Activated CD4-positive, alpha-beta T cell treated with anti-CD3 and anti-CD28 coated beads for 1 hour (primary cell): ENCODE measurements around the gene DNPEP.
"Not testable (repeated sequence)": the region's sequence is repeated elsewhere in the genome, so short reads cannot be mapped to it uniquely, and the experiment has no call there.

ENCODE experiments used
- DNase-seq: peaks from one replicate; pipeline ENCODE4 v3.0.0-alpha.2; 2020

The DNPEP gene

DNA sequence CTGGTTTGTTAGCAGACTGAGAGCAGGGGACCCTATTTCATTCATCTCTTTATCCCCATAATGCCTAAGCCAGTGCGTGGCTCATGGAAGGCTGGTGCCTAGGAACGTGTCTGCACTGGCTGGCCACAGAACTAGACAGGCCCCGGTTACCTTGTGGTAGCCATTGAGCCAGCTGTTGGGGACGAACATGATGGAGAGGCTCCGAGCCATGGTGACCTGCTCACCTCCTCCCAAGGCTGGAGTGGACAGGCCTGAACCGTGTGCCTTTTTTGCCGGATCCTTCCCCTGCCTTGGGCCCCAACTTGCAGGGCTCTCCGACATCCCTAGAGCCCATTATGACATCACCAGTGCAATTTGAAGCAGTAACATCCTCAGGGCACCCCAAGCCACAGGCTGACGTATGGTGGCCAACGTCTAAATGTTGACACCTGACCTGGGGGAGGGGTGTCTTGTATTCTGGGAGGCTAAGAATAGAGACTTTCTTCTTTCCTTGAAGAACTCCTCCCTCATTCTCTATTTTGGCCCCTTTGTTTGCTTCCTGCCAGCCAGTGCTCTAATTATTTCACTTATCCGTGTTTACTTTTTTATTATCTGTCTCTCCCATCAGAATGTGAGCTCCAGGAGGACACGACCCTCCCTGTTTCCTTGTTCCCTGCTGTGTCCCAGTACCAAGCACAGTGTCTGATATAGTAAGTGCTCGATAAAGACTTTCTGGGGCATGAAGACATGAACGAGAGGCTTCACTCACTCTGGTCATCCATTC, 12.2 kb upstream of the DNPEP start:
- no peak for DNase-seq

DNA sequence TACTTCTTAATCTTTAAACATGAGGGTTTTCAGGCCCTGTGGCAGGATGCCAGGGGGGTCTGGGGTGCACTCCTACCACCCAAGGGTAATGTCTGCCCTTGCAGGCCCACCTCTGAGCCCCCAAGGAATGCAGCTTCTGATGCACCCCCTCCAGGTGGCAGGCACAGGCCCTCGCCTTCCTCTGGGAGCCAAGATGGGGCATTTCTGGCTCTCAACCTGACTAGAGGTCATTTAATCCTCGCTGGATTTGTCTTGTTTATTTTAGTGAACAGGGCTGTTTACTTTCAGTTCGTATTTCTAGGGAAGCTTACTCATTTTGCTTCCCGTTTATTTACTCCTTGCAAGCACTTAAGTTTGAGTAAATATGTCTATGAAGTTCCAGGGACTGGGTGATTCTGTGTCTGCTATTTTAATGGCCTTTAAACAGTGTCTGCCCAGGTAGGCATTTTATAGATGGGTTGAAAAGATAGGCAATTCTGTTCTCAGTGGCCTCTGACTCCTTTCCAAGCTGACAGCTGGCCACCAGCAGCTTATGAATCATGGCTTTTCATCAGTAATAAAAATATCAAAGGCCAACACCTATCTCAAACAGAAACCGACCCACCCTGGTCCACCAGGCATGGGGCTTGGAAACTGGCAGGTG, 11.1 kb upstream of the DNPEP start:
- DNase-seq, result no peak

DNA sequence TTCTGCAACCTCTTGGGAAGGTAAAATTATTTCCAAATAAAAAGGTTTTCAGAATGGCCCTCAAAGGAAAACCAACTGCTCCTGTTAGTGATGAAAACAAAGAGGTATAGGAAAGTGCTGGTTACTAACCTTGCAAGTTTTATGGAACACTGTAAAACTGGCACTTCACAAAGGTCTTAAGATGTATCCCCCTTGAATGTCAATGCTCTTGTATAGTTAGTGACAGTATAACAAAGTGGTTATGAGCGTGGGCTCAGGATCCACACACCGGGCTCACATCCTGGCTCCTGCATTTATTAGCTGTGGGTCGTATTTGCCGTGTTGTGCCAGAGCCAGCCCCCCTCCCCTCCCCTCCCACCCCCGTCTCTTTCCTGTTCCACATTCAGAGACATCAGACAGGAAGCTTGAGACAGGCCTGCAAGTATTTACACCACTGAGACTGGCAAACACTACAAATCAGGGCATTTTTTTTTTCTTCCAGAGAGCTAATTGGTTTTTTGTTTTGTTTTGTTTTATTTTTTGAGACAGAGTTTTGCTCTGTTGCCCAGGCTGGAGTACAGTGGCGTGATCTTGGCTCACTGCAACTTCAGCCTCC, 9.2 kb upstream of the DNPEP start:
- no peak for DNase-seq

DNA sequence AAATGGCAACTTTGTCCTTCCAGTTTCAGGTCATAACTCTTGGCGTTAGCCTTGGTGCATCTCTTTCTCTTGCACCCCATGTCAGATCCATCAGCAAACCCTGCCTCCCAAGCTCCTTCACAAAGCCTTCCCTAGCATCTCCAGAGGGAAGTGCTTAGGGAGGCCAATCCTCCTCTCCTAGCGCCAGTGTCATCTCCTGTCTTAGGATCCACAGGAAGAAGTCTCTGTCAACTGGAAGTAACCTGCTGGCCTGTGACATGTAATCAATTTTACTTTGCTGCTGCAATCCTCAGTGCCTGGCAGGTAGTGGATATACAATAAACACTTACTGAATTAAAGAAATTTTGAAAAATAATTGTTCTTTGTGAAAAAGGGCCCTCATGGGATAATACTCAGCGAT, 7.9 kb upstream of the DNPEP start:
- DNase-seq, result no peak

DNA sequence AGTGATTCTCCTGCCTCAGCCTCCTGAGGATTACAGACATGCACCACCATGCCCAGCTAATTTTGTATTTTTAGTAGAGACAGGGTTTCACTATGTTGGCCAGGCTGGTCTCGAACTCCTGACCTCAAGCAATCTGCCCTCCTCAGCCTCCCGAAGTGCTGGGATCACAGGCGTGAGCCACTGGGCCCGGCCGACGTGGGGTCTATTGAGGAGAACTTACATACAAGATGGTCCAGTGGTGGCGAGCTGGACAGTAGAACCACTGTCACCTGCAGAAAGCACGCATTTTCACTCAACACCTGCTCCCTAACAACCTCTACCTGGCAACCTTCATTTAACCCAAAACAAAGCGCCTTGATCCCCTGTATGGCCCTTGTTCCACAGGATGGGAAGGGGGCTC, 7.3 kb upstream of the DNPEP start:
- DNase-seq, result not testable (repeated sequence)

DNA sequence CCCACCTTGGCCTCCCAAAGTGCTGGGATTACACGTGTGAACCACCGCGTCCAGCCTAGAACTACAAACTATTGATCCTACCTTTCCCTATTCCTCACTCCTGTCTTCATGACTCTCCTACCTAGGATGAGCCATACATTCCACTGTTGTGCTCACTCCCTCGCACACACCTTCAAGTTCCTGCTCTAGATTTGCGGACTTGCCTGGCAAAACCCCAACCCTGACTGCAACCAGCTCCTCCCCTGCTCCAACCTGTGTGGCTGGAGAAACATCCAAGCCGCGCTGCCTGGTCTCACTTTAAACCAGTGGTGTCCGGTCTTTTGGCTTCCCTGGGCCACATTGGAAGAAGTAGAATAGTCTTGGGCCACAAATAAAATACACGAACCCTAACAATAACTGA, 5.0 kb upstream of the DNPEP start:
- DNase-seq, result no peak

DNA sequence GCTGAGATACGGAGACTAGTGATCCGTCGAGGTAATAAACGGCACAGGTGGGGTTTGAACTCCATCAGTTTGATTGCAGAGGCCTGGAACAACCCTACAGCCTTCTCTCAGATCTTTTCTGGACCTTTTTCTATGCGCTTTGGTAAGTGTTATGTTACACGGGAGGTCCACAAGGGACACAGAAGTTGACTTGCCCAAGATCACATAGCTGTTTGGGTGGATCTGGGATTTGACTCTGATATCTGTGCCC, 1.1 kb upstream of the DNPEP start:
- DNase-seq, result no peak

DNA sequence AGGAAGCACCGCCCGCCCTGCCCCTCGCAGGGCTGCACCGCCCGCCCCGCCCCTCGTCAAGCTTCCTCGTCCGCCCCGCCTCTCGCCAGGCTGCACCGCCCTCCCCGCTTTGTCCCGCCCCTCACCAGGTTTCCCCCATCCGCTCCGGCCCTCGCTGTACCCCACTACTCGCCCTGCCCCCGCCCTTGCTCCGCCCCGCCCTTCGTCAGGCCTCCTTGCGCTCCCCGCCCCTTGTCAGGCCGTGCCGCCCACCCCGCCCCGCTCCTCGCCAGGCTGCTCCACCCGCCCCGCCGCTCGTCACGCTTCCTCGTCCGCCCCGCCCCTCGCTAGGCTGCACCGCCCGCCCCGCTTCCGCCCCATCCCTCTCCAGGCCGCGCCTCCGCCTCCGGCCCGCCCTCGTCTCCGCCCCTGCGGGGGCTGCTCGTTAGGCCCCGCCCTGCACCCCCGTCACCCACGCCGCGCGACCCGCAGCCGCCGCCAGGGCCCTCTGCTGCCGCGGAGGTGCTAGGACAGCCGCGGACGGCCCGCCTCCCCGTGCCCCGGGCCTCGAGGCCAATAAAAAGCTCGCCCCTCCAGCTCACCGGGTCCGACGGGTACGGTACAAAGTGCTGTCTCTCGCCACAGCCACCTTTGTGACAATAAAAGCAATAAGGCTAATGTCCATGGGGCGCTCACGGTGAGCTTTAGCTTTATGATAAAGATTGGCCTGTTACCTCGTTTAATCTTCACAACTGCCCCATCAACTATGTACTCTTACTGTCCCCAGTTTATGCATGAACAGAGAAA, 602 bp upstream of the DNPEP start:
- DNase-seq, result peak; percentile 99

DNA sequence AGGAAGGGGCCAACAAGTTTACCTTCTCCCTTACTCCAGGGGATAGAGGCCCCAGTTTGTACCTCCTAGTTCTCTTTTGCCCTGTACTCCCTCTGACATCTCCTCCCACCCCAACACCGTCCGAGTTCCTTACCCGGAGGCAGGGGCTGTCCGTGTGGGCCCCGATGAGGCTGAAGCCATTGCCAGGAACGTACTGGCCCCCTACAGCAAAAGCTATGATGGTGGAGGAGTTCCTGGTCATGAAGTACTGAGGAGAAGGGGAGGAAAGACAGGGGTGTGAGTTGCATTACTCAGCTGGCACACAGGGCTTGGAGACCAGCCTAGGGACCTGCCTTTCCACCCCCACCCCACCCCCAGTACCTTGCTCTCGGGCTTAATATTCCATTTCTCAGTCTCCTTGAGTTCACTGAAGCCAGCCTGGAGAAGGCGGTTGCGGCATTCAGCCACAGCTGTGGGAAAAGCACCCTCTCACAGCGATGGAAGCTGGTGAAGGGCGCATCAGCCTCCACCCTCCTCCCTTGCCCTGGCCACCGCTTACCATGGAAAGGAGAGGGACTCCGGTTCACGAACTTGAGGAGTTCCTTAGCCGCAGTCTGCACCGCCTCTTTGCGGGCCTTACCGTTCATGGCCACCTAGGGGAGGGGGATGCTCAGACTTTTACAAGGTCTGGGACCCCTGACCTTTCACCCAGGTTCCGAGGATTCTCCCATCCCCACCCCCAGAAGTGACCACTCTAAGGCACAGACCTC, 1.0 kb downstream of the DNPEP start:
- DNase-seq, result no peak

DNA sequence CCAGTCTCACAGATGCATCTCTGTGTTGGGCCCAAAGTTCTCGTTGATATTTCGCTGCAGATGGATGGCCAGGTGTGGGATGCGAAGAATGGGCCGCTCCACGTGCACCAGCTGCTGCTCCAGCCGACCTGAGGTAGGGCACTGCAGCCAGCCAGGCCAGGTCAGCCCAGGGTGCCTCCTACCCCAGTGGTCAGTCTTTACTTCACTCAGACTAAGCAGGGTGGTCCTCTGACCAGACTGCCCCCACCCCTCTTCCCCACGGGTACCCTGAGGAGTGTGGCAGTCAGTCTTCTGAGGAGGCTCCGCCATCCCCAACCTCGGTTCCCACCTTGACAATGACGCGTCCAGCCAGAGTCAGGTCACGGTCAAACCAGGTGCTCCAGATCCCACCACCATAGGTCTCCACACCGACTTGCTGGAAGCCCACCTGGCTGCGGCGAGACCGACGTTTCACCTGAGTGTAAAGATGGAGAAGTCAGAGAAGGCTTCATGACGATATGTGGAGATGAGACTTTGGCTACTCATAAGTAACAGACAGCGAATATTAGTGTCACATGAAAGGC, 1.7 kb downstream of the DNPEP start:
- DNase-seq, result no peak

DNA sequence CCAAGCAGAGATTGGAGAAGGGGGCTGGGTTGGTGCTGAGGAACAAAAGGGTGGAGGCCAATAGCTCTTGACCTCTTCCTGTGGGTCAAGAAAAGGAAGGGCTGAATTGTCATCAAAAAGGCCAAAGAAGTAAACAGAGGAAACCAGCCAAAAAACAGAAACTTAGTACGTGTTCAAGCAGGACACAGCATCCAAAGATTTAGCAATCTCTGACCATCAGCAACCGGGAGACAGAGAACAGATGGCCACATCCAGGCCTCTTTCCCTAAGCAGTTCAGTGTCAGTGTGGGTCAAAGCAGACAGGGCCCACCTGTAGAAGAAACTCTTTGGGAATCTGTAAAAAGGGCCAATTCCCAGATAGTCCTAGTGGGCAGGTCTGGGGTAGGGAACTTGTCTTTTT, 2.9 kb downstream of the DNPEP start:
- DNase-seq, result no peak

DNA sequence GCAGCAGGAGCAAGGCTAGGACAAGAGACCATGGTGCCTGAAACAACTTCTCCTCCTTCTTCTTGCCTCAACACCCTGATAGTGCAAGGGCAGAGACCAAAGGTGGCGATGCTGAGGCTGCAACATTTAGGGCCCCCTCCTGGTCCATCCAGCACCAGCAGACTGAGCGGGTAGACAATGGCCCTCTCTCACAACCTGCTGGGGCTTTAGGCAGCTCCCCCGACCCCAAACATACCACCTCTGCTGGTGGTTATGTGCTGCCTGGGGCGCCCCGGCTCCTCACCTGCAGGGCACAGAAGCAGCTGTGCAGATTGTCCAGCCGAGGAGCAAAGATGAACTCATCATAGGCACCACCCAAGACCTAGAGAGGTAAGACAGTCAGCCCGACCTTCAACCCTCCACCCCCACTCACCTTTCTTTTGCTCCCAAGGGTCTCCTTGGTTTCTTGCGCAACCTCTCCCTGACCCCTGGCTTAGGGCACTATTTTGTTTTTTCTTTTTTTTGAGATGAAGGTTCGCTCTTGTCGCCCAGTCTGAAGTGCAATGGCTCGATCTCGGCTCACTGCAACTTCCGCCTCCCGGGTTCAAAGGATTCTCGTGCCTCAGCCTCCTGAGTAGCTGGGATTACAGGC, 3.5 kb downstream of the DNPEP start:
- no peak for DNase-seq

DNA sequence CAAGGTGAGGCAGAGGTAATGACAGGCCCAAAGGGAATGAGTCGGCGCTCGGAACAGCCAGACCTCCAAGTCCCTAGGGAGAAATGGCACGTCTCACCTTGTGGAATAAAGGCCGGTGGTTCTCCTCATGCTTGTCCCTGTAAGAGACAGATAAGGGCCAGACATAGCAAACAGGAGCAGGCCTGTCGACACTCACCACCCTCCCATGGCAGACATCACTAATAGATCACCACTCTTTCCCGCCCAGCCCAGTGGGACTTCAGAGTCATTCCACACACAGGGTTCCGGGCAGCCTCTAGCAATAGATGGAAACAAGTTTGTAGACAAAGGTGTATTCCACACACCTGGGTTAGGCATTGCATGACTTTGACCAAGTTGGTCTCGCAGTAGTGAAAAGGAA, 6.3 kb downstream of the DNPEP start:
- DNase-seq, result no peak

DNA sequence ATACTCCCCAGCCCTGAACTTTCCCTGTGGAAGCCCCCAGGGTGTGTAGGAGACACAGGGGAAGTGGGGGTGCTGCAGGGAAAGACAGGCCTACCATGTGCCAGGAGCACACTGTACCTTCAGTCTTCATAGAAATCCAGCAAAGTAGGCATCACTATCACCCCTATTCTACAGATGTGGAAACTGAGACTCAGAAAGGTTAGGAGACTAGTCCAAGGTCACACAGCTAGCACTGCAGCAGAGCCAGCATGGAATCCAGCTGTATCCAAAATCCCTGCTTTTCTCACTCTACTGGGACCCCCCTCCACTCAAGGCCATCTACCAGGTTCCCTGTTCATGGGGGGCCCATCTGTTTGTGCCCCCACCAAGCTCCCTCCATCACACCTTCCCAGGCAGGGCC, 6.8 kb downstream of the DNPEP start:
- DNase-seq, result no peak

DNA sequence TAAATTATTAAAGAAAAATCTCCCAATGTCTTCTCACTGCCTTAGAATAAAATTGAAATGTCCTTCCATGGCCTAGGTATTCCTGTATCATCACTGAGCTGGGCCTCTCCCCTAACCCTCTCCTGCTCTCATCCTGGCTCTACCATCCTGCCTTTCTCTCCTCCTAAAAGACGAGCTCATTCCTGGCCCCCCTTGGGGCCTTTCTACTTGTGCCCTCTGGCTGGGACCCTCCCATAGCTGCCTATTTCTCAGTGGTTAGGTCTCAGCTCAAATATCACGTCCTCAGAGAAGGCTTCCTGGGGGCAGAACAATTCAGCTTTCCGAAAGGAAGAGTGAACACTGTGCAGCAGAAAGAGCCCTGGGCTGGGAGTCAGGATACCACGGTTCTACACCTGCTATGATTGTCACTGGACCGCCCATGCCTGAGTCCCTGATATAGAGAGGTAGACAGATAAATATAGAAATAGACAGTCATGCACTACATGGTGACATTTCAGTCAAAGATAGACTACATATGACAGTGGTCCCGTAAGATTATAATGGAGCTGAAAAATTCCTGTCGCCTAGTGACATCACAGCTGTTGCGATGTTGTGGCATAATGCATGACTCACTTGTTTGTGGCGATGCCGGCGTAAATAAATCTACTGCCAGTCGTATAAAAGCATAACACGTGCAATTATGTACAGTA, 9.4 kb downstream of the DNPEP start:
- DNase-seq, result no peak

DNA sequence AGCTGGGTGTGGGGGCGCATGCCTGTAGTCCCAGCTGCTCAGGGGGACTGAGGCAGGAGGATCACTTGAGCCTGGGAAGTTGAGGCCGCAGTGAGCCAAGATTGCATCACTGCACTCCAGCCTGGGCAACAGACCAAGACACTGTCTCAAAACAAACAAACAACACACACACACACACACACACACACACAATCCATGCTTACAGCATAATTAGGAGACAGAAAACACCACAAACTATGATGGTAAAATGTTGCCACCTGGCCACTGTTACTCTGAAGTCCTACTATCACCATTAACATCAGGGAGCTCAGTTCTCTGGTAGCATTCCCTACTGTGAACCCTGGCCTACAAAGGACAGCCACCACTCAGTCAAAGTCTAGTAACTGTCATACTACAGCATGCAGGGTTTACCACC, 18.3 kb downstream of the DNPEP start:
- DNase-seq, result no peak

DNA sequence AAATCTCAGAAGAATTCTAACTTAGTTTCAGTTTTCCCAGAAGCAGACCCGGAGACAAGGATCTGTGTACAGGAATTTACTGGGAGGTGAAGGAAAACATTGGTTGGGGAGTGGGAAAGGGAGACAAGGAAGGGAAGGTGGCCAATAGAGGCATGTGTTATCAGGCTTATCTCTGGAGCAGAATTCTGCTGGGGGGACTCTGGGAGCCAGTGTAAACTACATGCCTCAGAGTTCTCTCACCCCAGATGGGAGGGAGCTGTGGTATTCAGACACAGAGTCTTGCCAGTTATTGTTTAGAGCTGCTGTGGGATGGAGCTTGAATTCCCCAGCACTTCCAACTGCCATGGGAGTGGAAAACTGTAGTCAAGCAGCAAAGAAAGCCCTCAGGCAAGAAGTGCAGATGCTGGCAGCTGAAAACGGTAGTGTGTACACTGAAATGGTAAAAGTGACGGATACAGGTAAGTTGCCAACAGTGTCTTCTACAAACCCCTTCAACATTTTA, 19.0 kb downstream of the DNPEP start:
- DNase-seq, result no peak

DNA sequence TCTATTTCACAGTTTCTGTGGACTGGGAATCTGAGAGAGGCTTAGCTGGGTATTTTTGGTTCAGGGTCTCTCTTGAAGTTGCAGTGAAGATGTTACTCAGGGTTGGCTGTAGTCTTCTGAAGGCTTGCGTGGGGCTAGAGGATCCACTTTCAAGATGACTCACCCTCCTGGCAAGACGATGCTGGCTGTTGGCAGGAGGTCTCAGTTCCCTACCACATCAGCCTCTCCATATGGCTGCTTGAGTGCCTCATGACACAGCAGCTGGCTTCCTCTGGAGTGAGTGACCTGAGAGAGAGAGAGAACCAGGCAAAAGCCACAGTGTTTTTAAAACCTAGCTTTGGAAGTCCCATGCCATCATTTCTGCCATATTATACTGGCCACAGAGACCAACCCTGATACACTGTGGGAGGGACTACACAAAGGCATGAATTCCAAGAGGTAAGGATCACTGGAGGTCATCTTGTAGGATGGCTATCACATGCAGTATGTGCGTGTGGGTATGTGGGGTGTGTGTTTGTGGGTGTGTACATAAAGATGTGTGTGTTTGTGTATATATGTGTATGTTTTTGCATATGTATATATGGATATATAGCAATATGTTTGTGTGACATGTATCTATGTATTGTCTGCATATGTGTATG, 25.1 kb downstream of the DNPEP start:
- no peak for DNase-seq

DNA sequence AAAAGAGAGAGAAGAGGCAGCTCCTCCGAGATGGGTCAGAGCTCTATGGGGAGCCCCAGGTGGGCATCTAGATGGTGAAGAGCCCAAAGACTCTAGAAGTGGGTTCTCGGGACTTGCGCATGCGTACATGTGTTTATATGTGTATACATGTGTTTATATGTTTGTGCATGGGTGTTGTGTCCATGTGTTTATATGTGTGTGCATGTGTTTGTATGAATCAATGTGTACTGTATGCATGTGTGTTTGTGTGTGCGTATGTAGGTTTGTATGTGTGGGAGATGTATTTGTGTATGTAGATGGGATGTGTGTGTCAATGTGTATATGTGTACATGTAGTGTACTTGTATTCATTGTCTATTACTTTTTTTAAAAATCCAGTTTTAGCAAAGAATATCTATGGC, 25.6 kb downstream of the DNPEP start:
- DNase-seq, result no peak

DNA sequence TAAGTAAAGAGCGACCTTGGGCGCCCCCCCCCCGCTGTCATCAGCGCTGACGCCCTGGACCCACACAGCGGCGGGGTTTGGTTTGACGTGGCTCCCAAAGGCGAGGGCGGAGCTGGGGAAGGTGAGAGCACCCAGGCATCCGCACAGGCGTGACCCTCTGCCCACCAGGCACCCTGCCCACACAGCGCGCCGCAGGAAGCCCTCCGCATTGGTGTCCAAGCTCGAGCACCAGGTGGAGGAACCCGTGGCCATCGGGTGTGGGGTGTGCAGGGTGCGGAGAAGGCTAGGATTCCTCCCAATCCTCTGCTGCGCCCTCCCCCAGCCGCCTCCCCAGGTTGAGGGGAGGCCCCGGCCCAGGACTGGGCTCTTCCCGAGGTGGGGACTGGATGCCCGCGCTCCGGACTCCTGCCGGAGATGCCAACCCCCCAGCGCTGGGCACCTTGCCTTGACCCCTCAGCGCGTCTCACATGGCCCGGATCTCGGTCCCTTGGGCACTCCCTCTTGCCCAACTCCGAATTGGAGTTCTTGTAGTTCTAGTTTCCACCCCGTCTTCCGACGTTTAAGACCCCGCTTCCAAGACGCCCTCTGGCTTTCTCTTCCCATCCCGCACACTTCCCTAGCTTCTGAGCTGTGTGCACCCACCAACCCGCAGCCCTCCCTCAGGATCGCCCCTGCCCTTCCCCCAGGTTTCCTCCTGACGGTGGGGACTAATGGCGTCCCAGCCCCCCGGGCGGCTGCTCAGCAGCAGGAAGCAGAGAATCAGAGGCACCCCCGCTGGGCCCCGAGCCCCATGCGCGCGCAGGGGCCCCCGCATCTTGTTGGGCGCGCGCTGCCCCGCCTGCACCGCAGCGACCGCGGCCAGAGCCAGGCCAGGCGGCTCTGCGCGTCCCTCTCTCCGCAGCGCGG, 29.3 kb downstream of the DNPEP start:
- DNase-seq, result no peak
